ENCODE data around the gene POF1B. TPM values are rescaled to one million over a fixed set of nuclear protein-coding genes. Genes with fewer than 3 reads are reported as not detected.
A peak's percentile ranks its signal among the peaks of the same experiment; 100 is the strongest.

POF1B gene
- total RNA-seq, 1 donor from 2014 or later = 3.2 TPM

- DNase-seq (ENCODE audit: low read depth) (no peak), FAIRE-seq (no peak)
Measured at GRCh38 chrX:85244450-85245211, 134.8 kb downstream of the POF1B start.

GRCh38 chrX:85243761-85244449 lies 135.6 kb downstream of the POF1B start, which contains the start of the genes SATL1 and ZNF711:
SATL1 (minus strand) TSS chrX:85243779; CDS start chrX:85108968, 134,811 bp downstream.
ZNF711 (plus strand) TSS chrX:85243991; CDS start chrX:85247573, 3,582 bp downstream.
- FAIRE-seq (no peak), DNase-seq (ENCODE audit: low read depth) (no peak)
- Histone ChIP-seq H3K36me3 (ENCODE audit: control insufficient read depth, insufficient read depth, low read length) (no peaks in the 10 kb centered on the region), H3K27me3 (ENCODE audit: control insufficient read depth, insufficient read depth, low read length) (no peaks in the 10 kb centered on the region), H3K4me3 (ENCODE audit: low read depth, low read length) (peak within 1 kb of the TSS; percentile 57)
- TF ChIP-seq, protein P1, sequence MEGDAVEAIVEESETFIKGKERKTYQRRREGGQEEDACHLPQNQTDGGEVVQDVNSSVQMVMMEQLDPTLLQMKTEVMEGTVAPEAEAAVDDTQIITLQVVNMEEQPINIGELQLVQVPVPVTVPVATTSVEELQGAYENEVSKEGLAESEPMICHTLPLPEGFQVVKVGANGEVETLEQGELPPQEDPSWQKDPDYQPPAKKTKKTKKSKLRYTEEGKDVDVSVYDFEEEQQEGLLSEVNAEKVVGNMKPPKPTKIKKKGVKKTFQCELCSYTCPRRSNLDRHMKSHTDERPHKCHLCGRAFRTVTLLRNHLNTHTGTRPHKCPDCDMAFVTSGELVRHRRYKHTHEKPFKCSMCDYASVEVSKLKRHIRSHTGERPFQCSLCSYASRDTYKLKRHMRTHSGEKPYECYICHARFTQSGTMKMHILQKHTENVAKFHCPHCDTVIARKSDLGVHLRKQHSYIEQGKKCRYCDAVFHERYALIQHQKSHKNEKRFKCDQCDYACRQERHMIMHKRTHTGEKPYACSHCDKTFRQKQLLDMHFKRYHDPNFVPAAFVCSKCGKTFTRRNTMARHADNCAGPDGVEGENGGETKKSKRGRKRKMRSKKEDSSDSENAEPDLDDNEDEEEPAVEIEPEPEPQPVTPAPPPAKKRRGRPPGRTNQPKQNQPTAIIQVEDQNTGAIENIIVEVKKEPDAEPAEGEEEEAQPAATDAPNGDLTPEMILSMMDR (IDR thresholded peaks at IDR 0.05; ENCODE audit: insufficient read depth, low read length, severe bottlenecking) = no peak

More at GRCh38 chrX:85244450-85245211, 134.8 kb downstream of the POF1B start:
- no peaks in the 10 kb centered on the region for H3K27me3 ChIP-seq (ENCODE audit: control insufficient read depth, insufficient read depth, low read length)
- TF ChIP-seq, protein P1 (IDR thresholded peaks at IDR 0.05; ENCODE audit: insufficient read depth, low read length, severe bottlenecking) = no peak
- no peaks in the 10 kb centered on the region for H3K36me3 ChIP-seq (ENCODE audit: control insufficient read depth, insufficient read depth, low read length)
- H3K4me3 ChIP-seq (ENCODE audit: low read depth, low read length) = peak overlapping the region; percentile 57

DNA sequence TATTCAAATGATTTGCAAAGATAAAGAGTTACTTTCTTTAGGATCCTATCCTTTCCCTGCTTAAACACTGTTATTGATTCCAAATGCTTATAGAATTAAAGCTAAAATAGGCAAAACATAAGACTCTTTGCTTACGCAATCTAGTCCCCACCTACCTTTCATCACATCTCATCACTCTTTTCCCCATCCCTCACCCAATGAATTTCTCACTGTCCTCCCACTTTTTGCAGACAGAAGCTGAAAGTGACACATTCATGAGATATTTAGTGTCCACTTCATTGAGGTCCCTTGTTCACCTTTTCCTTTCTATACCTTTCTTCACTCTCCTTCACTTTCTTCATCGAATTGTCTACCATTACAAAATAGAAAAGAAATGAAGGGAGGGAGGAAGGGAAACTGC lies 136.3 kb downstream of the POF1B start:
- DNase-seq (ENCODE audit: low read depth) (no peak), FAIRE-seq (no peak)
- TF ChIP-seq, protein P1 (IDR thresholded peaks at IDR 0.05; ENCODE audit: insufficient read depth, low read length, severe bottlenecking) = no peak
- Histone ChIP-seq H3K36me3 (ENCODE audit: control insufficient read depth, insufficient read depth, low read length) (no peaks in the 10 kb centered on the region), H3K4me3 (ENCODE audit: low read depth, low read length) (no peak overlapping the region), H3K27me3 (ENCODE audit: control insufficient read depth, insufficient read depth, low read length) (no peaks in the 10 kb centered on the region)

Other genes with a start within 250 kb of the POF1B start
- under 0.01 TPM in 1 of 2 replicates, not detected in the other for gene SATL1, start 135.9 kb downstream of the POF1B start, total RNA-seq
- gene ZNF711, start 135.7 kb downstream of the POF1B start, total RNA-seq = 2.6 and 3.1 TPM in 2 replicates